ENCODE data around the gene COL13A1.

- TF ChIP-seq ZNF274 (IDR thresholded peaks at IDR 0.05; ENCODE audit: low read depth, low read length) = no peak
- no peak for TF ChIP-seq SUZ12 (IDR thresholded peaks at IDR 0.05; ENCODE audit: extremely low read depth, insufficient read depth, insufficient read length)
Measured at GRCh38 chr10:69881202-69881601, 79.5 kb downstream of the COL13A1 start.

All from NT2/D1 (cell line).